Thyroid gland (tissue), 4 donors: ENCODE data around the gene NPNT.
A peak's percentile ranks its signal among the peaks of the same experiment; 100 is the strongest.

ENCODE experiments used
- POLR2A ChIP-seq, 2 donors: fragments of 450-650 bp; IDR thresholded peaks; one replicate each; pipeline ENCODE4 v1.6.1; 2017; ENCODE audit warnings: antibody characterized with exemption in 2 of 2, mild to moderate bottlenecking in 2 of 2, moderate library complexity in 1 of 2
- TF ChIP-seq, protein P1 (sequence below), 6 experiments: fragments of 200-600 bp in 3 of 6; fragments of 450-650 bp in 3 of 6; sonication (generic) in 3 of 6; IDR thresholded peaks; one replicate each; pipeline ENCODE4 v1.5.1; 2016 to 2019; ENCODE audit warnings: antibody characterized with exemption in 6 of 6, mild to moderate bottlenecking in 2 of 6, inconsistent platforms in 1 of 6, moderate library complexity in 1 of 6

GRCh38 chr4:105894660-105895582 lies at the start of gene NPNT:
- TF ChIP-seq, protein P1, sequence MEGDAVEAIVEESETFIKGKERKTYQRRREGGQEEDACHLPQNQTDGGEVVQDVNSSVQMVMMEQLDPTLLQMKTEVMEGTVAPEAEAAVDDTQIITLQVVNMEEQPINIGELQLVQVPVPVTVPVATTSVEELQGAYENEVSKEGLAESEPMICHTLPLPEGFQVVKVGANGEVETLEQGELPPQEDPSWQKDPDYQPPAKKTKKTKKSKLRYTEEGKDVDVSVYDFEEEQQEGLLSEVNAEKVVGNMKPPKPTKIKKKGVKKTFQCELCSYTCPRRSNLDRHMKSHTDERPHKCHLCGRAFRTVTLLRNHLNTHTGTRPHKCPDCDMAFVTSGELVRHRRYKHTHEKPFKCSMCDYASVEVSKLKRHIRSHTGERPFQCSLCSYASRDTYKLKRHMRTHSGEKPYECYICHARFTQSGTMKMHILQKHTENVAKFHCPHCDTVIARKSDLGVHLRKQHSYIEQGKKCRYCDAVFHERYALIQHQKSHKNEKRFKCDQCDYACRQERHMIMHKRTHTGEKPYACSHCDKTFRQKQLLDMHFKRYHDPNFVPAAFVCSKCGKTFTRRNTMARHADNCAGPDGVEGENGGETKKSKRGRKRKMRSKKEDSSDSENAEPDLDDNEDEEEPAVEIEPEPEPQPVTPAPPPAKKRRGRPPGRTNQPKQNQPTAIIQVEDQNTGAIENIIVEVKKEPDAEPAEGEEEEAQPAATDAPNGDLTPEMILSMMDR (IDR thresholded peaks at IDR 0.05), result no peak
- TF ChIP-seq POLR2A (IDR thresholded peaks at IDR 0.05), result peak; percentile 83 to 96
